ENCODE measurements around the gene CPSF3. TPM values are rescaled to one million over a fixed set of nuclear protein-coding genes. Genes with fewer than 3 reads are reported as not detected.

Gene CPSF3
- total and polyA plus RNA-seq, 12 donors, result 20.9 to 58.3 (median 32.5) TPM

DNA sequence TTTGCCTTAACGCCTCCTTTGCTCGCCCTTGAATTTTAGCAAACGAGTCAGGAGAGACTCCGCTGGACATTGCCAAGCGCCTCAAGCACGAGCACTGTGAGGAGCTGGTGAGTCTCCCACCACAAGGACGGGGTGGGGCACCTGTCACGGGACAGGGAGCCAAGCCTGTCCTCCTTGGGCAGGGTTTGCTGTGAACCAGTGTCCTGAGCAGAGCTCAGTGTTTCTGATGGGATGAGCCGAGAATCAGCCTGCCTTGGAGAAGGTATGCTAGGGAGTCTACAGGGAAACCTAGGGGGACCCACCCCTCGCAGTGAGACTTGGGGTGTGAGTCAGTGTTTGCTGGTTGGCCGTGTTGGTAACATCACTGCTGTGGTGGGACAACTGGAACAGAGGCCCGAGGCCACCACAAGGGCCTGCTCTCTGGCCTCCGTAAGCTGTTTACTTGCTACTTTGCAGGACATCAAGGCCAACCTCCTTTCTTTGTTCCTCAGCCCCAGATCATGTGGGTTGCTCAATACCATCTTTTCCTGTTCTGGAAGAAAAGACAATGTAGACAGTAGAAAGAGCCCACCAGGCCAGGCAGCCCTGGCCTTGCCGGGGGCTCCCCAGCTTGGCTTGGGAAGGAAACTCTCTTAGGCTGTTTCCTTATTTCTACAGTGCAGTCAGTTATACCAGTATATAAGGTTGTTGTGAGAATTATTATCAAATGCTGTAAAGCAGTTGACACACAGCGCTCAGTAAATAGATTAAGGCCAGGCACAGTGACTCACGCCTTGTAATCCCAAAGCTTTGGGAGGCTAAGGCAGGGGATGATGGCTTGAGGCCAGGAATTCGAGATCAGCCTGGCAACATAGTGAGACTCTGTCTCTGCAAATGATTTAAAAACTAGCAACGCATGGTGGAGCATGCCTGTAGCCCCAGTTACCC, 42.5 kb upstream of the CPSF3 start:
- TF ChIP-seq, protein P1, sequence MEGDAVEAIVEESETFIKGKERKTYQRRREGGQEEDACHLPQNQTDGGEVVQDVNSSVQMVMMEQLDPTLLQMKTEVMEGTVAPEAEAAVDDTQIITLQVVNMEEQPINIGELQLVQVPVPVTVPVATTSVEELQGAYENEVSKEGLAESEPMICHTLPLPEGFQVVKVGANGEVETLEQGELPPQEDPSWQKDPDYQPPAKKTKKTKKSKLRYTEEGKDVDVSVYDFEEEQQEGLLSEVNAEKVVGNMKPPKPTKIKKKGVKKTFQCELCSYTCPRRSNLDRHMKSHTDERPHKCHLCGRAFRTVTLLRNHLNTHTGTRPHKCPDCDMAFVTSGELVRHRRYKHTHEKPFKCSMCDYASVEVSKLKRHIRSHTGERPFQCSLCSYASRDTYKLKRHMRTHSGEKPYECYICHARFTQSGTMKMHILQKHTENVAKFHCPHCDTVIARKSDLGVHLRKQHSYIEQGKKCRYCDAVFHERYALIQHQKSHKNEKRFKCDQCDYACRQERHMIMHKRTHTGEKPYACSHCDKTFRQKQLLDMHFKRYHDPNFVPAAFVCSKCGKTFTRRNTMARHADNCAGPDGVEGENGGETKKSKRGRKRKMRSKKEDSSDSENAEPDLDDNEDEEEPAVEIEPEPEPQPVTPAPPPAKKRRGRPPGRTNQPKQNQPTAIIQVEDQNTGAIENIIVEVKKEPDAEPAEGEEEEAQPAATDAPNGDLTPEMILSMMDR (IDR thresholded peaks at IDR 0.05), result no peak
- TF ChIP-seq POLR2A (IDR thresholded peaks at IDR 0.05), result peak in 1 of 2 donors; percentile 14
- H3K9me3 ChIP-seq (replicated peaks in 1 of 3), result no peaks in the 10 kb centered on the region
- no peak overlapping the region for H3K4me3 ChIP-seq
- peak in 6 of 7 donors; percentile 81 to 88 (median 84) for DNase-seq
- 58 to 78% (median 59%) methylated on average over 9 to 18 of the region's 18 CpGs for WGBS, 4 donors
- H3K27me3 ChIP-seq, result no peaks in the 10 kb centered on the region
- H3K4me1 ChIP-seq (replicated peaks in 1 of 2), result peaks cover 10 to 21% of the 10 kb centered on the region in 2 donors
- peak overlapping the region in 4 of 5 donors; percentile 41 to 89 (median 66) for H3K27ac ChIP-seq
- no peaks in the 10 kb centered on the region for H3K36me3 ChIP-seq (replicated peaks in 1 of 2)
- intact Hi-C loops (cut with DNase I), result no loop called here

DNA sequence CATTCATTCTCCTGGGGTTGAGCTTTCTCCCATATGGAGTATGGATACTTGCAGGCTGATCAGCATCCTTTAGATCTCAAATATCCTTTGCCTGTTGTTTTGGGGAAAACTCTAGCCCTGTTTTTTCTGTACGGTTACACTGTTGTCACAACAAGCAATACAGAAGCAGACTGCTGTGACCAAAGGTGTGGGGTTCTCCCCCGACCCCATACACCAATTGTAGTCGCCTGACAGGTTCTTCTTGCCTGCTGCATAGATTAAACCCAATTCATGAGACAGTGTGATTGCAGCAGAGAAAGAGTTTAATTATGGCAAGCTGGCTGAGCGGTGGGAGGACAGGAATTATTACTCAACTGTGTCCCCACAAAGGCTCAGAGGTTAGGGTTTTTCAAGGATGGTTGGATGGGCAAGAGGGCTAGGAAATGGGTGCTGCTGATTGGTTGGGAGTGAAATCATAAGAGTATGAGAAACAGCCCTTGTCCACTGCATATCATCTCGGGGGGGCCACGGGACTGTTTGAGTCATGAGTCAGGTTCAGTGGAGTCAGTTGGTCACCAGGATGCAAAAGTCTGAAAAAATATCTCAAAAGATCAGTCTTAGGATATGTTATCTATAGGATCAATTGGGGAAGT, 40.7 kb upstream of the CPSF3 start:
- intact Hi-C loops (cut with DNase I), result no loop called here
- no peak for TF ChIP-seq POLR2A (IDR thresholded peaks at IDR 0.05)
- TF ChIP-seq, protein P1 (IDR thresholded peaks at IDR 0.05), result no peak
- Histone ChIP-seq H3K27ac (no peak overlapping the region), H3K36me3 (replicated peaks in 1 of 2) (no peaks in the 10 kb centered on the region), H3K4me3 (no peak overlapping the region), H3K27me3 (no peaks in the 10 kb centered on the region), H3K4me1 (replicated peaks in 1 of 2) (peaks cover 10 to 23% of the 10 kb centered on the region in 2 donors), H3K9me3 (replicated peaks in 1 of 3) (no peaks in the 10 kb centered on the region)
- no peak for DNase-seq
- 91 to 98% (median 94%) methylated on average over 6 of the region's 6 CpGs for WGBS, 4 donors

DNA sequence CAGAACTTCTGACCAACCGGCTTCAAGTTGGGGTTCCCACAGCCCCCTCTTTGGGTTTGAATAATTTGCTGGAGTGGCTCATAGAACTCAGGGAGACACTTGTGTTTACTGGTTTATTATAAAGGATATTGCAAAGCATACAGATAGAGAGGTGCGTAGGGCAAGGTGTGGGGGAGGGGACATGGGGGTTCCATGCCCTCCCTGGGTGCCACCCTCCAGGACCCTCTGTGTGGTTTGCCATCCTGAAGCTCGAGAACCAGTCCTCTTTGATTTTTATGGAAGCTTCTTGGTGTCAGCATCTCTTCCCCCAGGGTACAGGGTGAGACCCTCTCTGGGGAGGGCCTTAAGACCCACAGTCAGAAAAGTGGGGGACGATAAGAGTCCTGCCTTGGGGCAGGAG, 38.9 kb upstream of the CPSF3 start:
- no peaks in the 10 kb centered on the region for H3K27me3 ChIP-seq
- intact Hi-C loops (cut with DNase I), result no loop called here
- WGBS, 4 donors, result 89 to 96% (median 94%) methylated on average over 4 of the region's 4 CpGs
- TF ChIP-seq POLR2A (IDR thresholded peaks at IDR 0.05), result no peak
- TF ChIP-seq, protein P1 (IDR thresholded peaks at IDR 0.05), result no peak
- H3K4me1 ChIP-seq (replicated peaks in 1 of 2), result peaks cover 10 to 17% of the 10 kb centered on the region in 2 donors
- no peak overlapping the region for H3K4me3 ChIP-seq
- no peak overlapping the region for H3K27ac ChIP-seq
- no peak for DNase-seq
- H3K36me3 ChIP-seq (replicated peaks in 1 of 2), result no peaks in the 10 kb centered on the region
- no peaks in the 10 kb centered on the region for H3K9me3 ChIP-seq (replicated peaks in 1 of 3)

DNA sequence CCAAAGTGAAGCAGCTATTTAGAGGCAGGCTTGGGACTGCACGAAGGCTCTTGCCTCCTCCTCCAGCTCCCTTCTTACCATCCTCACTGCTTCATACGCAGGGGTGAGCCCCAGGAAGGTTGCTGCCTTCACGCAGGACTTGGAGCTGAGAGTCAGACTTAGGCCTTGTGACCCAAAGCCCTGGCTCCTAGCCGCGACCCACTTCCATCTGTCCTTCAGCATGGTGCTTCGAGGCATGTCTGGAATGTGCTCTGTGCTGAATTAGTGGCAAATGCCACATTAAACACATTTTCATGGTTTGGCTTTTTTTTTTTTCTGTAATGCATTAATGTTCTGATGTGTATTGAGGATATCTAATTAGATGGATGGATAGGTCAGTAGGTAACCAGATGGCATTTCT, 37.6 kb upstream of the CPSF3 start:
- no peak for TF ChIP-seq POLR2A (IDR thresholded peaks at IDR 0.05)
- TF ChIP-seq, protein P1 (IDR thresholded peaks at IDR 0.05), result no peak
- H3K27me3 ChIP-seq, result no peaks in the 10 kb centered on the region
- H3K4me3 ChIP-seq, result no peak overlapping the region
- peak overlapping the region in 1 of 5 donors; percentile 83 for H3K27ac ChIP-seq
- peaks cover 9 to 14% of the 10 kb centered on the region in 2 donors for H3K4me1 ChIP-seq (replicated peaks in 1 of 2)
- no peaks in the 10 kb centered on the region for H3K36me3 ChIP-seq (replicated peaks in 1 of 2)
- DNase-seq, result peak in 6 of 7 donors; percentile 49 to 80 (median 71)
- no peaks in the 10 kb centered on the region for H3K9me3 ChIP-seq (replicated peaks in 1 of 3)
- intact Hi-C loops (cut with DNase I), result no loop called here
- 36 to 73% (median 54%) methylated on average over 3 to 6 of the region's 6 CpGs for WGBS, 4 donors
